Muscle layer of duodenum (tissue), 2 donors: Measurements from ENCODE around the gene FBXL7.

Experiments
- H3K27ac ChIP-seq: one replicate; pipeline ENCODE4 v1.7.0; 2013; ENCODE audit warnings: mild to moderate bottlenecking, low read length
- H3K27me3 ChIP-seq: one replicate; pipeline ENCODE4 v1.7.0; 2013; ENCODE audit warnings: low read depth, mild to moderate bottlenecking, control low read depth, low read length
- H3K36me3 ChIP-seq, 2 donors: one replicate each; pipeline ENCODE4 v1.7.0; 2013; ENCODE audit warnings: low read length in 2 of 2, control low read depth in 1 of 2, mild to moderate bottlenecking in 1 of 2; ENCODE audit not compliant: insufficient read depth in 2 of 2, control insufficient read depth in 1 of 2
- H3K4me1 ChIP-seq, 2 donors: one replicate each; pipeline ENCODE4 v1.7.0; 2013; ENCODE audit warnings: low read length in 2 of 2, mild to moderate bottlenecking in 2 of 2, control low read depth in 1 of 2, moderate library complexity in 1 of 2; ENCODE audit not compliant: insufficient read depth in 2 of 2, control insufficient read depth in 1 of 2
- H3K4me3 ChIP-seq, 2 donors: one replicate each; pipeline ENCODE4 v1.7.0; 2013; ENCODE audit warnings: low read length in 2 of 2, low read depth in 1 of 2, mild to moderate bottlenecking in 1 of 2
- H3K9me3 ChIP-seq, 2 donors: one replicate each; pipeline ENCODE4 v1.7.0; 2013; ENCODE audit warnings: low read length in 2 of 2, control low read depth in 1 of 2, mild to moderate bottlenecking in 1 of 2; ENCODE audit not compliant: control insufficient read depth in 1 of 2
- donor health status: healthy.

FBXL7 gene

DNA sequence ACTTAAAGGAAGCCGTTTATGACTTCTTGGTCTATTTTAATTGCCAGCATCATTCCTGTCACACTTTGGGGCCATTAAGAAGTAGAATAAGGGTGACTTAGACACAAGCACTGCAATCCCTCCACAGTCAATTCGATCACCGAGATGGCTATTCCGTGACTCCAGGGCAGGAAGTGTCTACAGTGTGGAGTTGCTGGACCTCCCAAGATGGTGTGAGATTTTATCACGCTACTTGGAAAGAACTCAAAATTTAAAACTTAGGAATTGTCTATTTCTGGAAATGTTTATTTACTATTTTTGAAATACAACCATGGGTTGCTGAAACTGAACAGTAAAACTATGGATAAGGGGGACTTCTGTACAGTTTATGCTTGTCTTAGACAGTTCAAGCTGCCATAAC lies 6.2 kb downstream of the FBXL7 start:
- Histone ChIP-seq H3K27ac (no peak overlapping the region), H3K27me3 (no peaks in the 10 kb centered on the region), H3K9me3 (no peaks in the 10 kb centered on the region), H3K36me3 (no peaks in the 10 kb centered on the region), H3K4me1 (peaks cover 0 to 8% of the 10 kb centered on the region in 2 donors), H3K4me3 (no peak overlapping the region)

GRCh38 chr5:15506897-15507296 lies 6.9 kb downstream of the FBXL7 start:
- Histone ChIP-seq H3K27ac (no peak overlapping the region), H3K9me3 (no peaks in the 10 kb centered on the region), H3K27me3 (no peaks in the 10 kb centered on the region), H3K36me3 (no peaks in the 10 kb centered on the region), H3K4me3 (no peak overlapping the region), H3K4me1 (peaks cover 0 to 8% of the 10 kb centered on the region in 2 donors)

DNA sequence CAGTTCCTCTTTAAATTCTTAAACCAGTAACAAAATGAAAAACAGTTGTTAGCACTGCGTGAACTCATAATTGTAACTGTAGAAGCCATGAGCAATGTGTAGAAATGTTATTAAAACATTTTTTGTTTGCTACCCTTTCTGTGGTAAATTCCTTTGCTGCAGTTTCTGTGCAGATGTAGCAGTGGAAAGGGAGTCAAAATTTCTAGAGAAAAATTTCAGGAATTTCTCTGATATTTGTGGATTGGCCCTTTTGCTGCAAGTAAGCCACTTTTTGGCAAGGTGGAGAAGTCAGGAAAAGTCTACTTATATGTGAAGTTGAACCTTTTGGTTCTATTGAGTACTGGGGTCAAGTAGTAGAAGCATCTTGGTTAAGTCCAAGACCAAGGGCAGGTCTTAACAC lies 10.1 kb downstream of the FBXL7 start:
- Histone ChIP-seq H3K9me3 (no peaks in the 10 kb centered on the region), H3K27ac (no peak overlapping the region), H3K4me1 (peaks cover 0 to 4% of the 10 kb centered on the region in 2 donors), H3K36me3 (no peaks in the 10 kb centered on the region), H3K4me3 (no peak overlapping the region), H3K27me3 (no peaks in the 10 kb centered on the region)

GRCh38 chr5:15510831-15511230 lies 10.9 kb downstream of the FBXL7 start:
- no peaks in the 10 kb centered on the region for H3K36me3 ChIP-seq
- no peaks in the 10 kb centered on the region for H3K9me3 ChIP-seq
- H3K4me3 ChIP-seq, result no peak overlapping the region
- peaks cover 0 to 4% of the 10 kb centered on the region in 2 donors for H3K4me1 ChIP-seq
- no peaks in the 10 kb centered on the region for H3K27me3 ChIP-seq
- H3K27ac ChIP-seq, result no peak overlapping the region

GRCh38 chr5:15513431-15513830 lies 13.5 kb downstream of the FBXL7 start:
- Histone ChIP-seq H3K4me1 (peaks cover 0 to 4% of the 10 kb centered on the region in 2 donors), H3K4me3 (no peak overlapping the region), H3K36me3 (no peaks in the 10 kb centered on the region), H3K27ac (no peak overlapping the region), H3K27me3 (no peaks in the 10 kb centered on the region), H3K9me3 (no peaks in the 10 kb centered on the region)

GRCh38 chr5:15513911-15514310 lies 13.9 kb downstream of the FBXL7 start:
- Histone ChIP-seq H3K4me1 (peaks cover 0 to 4% of the 10 kb centered on the region in 2 donors), H3K36me3 (no peaks in the 10 kb centered on the region), H3K9me3 (no peaks in the 10 kb centered on the region), H3K27ac (no peak overlapping the region), H3K27me3 (no peaks in the 10 kb centered on the region), H3K4me3 (no peak overlapping the region)

DNA sequence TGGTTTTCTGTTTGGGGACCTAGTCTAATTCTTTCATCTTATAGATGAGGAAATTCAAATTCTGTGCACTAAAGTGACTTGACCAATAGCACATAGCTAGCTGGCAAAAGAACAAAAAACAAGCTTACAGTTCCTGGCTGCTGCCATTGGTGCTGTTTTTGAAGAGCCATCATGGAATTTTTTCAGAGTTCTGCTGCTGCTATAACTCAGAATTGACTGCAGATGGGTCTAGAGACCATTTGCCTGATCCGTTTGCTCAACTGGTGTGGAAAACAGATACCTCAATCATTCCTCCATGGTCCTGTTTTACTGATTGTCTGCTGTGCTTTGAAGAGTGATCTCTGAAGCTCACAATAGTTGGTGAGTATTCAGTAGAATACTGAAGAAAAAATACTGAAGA lies 15.2 kb downstream of the FBXL7 start:
- Histone ChIP-seq H3K9me3 (no peaks in the 10 kb centered on the region), H3K4me3 (no peak overlapping the region), H3K4me1 (peaks cover 0 to 4% of the 10 kb centered on the region in 2 donors), H3K27ac (no peak overlapping the region), H3K27me3 (no peaks in the 10 kb centered on the region), H3K36me3 (no peaks in the 10 kb centered on the region)

DNA sequence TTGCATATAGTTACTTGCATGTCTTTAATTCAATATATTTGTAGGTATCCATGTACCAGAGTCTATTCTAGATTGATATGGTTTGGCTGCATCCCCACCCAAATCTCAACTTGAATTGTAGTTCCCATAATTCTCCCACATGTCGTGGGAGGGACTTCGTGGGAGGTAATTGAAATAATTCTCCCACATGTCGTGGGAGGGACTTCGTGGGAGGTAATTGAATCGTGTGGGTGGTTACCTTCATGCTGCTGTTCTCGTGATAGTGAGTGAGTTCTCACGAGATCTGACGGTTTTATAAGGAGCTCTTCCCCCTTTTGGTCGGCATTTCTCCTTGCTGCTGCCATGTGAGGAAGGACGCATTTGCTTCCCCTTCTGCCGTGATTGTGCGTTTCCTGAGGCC lies 16.5 kb downstream of the FBXL7 start:
- Histone ChIP-seq H3K4me1 (peaks cover 0 to 11% of the 10 kb centered on the region in 2 donors), H3K27me3 (no peaks in the 10 kb centered on the region), H3K4me3 (no peak overlapping the region), H3K27ac (no peak overlapping the region), H3K36me3 (no peaks in the 10 kb centered on the region), H3K9me3 (no peaks in the 10 kb centered on the region)

DNA sequence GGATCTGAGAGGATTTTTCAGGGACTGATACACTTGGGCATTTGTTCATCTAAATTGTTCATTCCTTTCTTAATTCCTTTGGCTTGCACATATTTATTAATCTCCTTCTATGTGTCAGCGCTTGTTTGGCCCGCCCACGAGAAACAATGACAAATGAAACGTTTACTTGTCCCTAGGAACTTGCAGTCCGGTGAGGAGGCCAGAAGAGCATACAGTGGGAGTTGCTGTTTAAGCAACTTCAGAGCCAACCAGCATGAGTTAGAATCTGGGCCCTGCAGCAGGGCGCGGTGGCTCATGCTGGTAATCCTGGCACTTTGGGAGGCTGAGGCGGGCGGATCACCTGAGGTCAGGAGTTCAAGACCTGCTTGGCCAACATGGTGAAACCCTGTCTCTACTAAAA lies 18.8 kb downstream of the FBXL7 start:
- no peaks in the 10 kb centered on the region for H3K9me3 ChIP-seq
- H3K4me3 ChIP-seq, result no peak overlapping the region
- H3K4me1 ChIP-seq, result peaks cover 0 to 16% of the 10 kb centered on the region in 2 donors
- H3K27ac ChIP-seq, result no peak overlapping the region
- no peaks in the 10 kb centered on the region for H3K27me3 ChIP-seq
- no peaks in the 10 kb centered on the region for H3K36me3 ChIP-seq

DNA sequence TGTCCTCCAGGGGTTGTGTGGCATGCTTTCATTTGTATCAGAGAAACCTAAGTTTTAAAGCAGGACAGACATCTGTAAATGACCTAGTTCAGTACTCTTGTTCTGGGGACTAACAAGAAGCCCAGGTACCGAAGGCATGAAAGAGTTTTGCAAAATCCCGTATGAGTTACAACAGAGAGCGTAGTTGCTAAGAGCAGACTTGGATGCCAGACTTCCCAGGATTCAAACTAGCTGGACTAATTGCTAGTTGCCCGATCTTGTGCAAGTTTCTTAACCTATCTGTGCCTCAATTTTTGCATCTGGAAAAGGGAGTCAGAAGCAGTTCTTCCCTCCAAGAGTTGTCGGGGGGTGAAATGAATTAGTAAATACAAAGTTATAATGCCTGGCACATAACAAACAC lies 20.9 kb downstream of the FBXL7 start:
- Histone ChIP-seq H3K9me3 (no peaks in the 10 kb centered on the region), H3K27ac (no peak overlapping the region), H3K4me1 (peaks cover 0 to 16% of the 10 kb centered on the region in 2 donors), H3K27me3 (no peaks in the 10 kb centered on the region), H3K36me3 (no peaks in the 10 kb centered on the region), H3K4me3 (no peak overlapping the region)

DNA sequence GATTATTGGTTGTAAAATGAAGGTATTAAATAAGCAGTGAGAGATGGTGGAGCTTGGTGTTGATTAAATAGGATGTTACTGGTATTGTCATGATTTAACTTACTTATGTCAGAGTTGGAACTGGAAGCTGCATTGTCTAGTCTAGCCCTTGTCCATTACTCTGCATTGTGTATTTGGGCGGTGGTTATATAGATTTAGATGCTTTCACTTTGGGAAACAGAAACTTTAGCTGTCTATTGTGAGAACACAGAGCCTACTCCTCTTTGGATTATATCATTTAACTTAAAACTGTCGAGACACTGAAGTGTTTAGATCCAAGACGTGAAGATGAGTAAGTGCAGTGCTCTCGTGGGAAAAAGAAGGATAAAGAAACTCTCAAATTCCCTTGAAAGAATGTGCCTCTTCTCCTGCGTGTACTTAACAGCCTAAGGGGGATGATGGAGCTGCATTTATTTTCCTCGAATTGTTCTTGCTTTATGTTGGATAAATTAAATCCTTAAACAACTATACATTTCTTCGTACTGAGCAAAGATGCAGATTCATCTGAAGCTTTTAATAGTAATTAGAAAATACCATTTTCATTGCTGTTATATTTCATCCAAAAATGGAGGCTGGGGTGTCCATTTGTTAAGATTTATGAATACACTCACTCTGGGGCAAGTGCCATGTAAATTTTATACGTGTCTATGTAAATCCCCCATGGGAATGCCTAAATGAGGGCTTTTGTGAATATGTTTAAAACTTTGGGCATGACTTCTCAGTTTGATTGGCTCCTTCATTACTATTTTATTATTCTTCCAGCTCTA lies 21.6 kb downstream of the FBXL7 start:
- H3K4me3 ChIP-seq, result no peak overlapping the region
- H3K4me1 ChIP-seq, result peaks cover 0 to 16% of the 10 kb centered on the region in 2 donors
- no peaks in the 10 kb centered on the region for H3K36me3 ChIP-seq
- H3K27me3 ChIP-seq, result no peaks in the 10 kb centered on the region
- no peak overlapping the region for H3K27ac ChIP-seq
- no peaks in the 10 kb centered on the region for H3K9me3 ChIP-seq

GRCh38 chr5:15522187-15522520 lies 22.2 kb downstream of the FBXL7 start:
- H3K4me3 ChIP-seq, result no peak overlapping the region

More at GRCh38 chr5:15522187-15522520, 22.2 kb downstream of the FBXL7 start:
- H3K27ac ChIP-seq, result no peak overlapping the region
- H3K27me3 ChIP-seq, result no peaks in the 10 kb centered on the region
- H3K4me1 ChIP-seq, result peaks cover 0 to 16% of the 10 kb centered on the region in 2 donors
- no peaks in the 10 kb centered on the region for H3K36me3 ChIP-seq
- no peaks in the 10 kb centered on the region for H3K9me3 ChIP-seq
